22Rv1 (cell line): ENCODE results near the gene OTUD4.

Experiments used
- ZFX ChIP-seq: fragments of 450-650 bp; IDR thresholded peaks from 2 replicates; pipeline ENCODE4 v1.6.1; 2017; ENCODE audit warnings: antibody characterized with exemption, borderline replicate concordance
- TF ChIP-seq, protein P1 (sequence below): fragments of 450-650 bp; IDR thresholded peaks from 2 replicates; pipeline ENCODE4 v1.5.1; 2017; ENCODE audit warnings: mild to moderate bottlenecking

DNA sequence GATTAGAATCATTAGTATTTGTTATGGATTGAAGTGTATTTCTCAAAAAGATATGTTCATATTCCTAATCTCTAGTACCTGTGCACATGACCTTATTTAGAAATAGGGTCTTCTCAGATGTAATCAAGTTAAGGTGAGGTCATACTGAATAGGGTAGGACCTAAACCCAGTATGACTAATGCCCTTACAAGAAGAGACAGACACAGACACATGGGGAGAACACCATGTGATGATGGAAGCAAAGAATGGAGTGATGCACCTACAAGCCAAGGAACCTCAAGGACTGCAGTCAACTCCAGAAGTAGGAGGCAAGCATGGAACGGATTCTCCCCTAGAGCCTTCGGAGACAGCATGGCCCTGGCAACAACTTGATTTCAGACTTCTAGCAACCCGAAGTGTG lies 31.4 kb downstream of the OTUD4 start:
- no peak for TF ChIP-seq ZFX
- TF ChIP-seq, protein P1, sequence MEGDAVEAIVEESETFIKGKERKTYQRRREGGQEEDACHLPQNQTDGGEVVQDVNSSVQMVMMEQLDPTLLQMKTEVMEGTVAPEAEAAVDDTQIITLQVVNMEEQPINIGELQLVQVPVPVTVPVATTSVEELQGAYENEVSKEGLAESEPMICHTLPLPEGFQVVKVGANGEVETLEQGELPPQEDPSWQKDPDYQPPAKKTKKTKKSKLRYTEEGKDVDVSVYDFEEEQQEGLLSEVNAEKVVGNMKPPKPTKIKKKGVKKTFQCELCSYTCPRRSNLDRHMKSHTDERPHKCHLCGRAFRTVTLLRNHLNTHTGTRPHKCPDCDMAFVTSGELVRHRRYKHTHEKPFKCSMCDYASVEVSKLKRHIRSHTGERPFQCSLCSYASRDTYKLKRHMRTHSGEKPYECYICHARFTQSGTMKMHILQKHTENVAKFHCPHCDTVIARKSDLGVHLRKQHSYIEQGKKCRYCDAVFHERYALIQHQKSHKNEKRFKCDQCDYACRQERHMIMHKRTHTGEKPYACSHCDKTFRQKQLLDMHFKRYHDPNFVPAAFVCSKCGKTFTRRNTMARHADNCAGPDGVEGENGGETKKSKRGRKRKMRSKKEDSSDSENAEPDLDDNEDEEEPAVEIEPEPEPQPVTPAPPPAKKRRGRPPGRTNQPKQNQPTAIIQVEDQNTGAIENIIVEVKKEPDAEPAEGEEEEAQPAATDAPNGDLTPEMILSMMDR: no peak
